Sigmoid colon (tissue), 7 donors: ENCODE data around the gene LCORL. TPM values are rescaled to one million over a fixed set of nuclear protein-coding genes. Genes with fewer than 3 reads are reported as not detected.

Experiments
- DNase-seq: peaks from one replicate; pipeline ENCODE4 v3.0.0-alpha.2; 2019
- H3K27ac ChIP-seq, 4 donors: fragments of 200-600 bp; sonication (generic); one replicate each; pipeline ENCODE4 v1.5.1; 2016 to 2019; ENCODE audit warnings: mild to moderate bottlenecking in 1 of 4
- H3K27me3 ChIP-seq, 3 donors: fragments of 200-600 bp; sonication (generic); one replicate each; pipeline ENCODE4 v1.5.1; 2019; ENCODE audit warnings: mild to moderate bottlenecking in 1 of 3
- H3K36me3 ChIP-seq, 4 donors: fragments of 200-600 bp; sonication (generic); one replicate each; pipeline ENCODE4 v1.5.1; 2016 to 2019
- H3K4me1 ChIP-seq, 4 donors: fragments of 200-600 bp; sonication (generic); one replicate each; pipeline ENCODE4 v1.5.1; 2017 to 2019
- H3K4me3 ChIP-seq, 4 donors: fragments of 200-600 bp; sonication (generic); one replicate each; pipeline ENCODE4 v1.5.1; 2017 to 2019; ENCODE audit warnings: mild to moderate bottlenecking in 2 of 4, moderate library complexity in 1 of 4
- H3K9me3 ChIP-seq, 4 donors: fragments of 200-600 bp in 3 of 4; sonication (generic) in 3 of 4; one replicate each; pipeline versions ENCODE4 v1.5.1 to v1.6.1; 2013 to 2019
- EP300 ChIP-seq, 4 donors: sonication (generic); formaldehyde crosslinking; IDR thresholded peaks; one replicate each; pipeline ENCODE4 v1.6.1; 2017; ENCODE audit warnings: antibody characterized with exemption in 4 of 4
- POLR2A ChIP-seq, 2 donors: fragments of 450-650 bp; IDR thresholded peaks; one replicate each; pipeline ENCODE4 v1.6.1; 2016; ENCODE audit warnings: antibody characterized with exemption in 2 of 2, mild to moderate bottlenecking in 2 of 2, moderate library complexity in 2 of 2
- POLR2AphosphoS5 ChIP-seq, 4 donors: sonication (generic); formaldehyde crosslinking; IDR thresholded peaks; one replicate each; pipeline ENCODE4 v1.6.1; 2017; ENCODE audit warnings: antibody characterized with exemption in 4 of 4
- WGBS, 2 donors: extraction: QIAGEN DNeasy Blood & Tissue Kit; methylation state at CpG; one replicate each; pipeline ENCODE4 v1.1.7; 2013; 5-methylcytosine and 5-hydroxymethylcytosine counted together
- intact Hi-C: fragments of 100-400 bp; cut with DNase I; formaldehyde crosslinking; loops from one replicate; pipeline ENCODE4 v1.15.1; 2023
- polyA plus RNA-seq, 3 donors: library from polyadenylated mRNA; stranded (reverse); fragments of 200-250 nt; gene quantifications; one replicate each; pipeline ENCODE4 v1.2.3, GENCODE V29; 2013
- total RNA-seq, 4 donors: library from RNA; depleted of rRNA; stranded (reverse); fragments of >200 nt; gene quantifications; one replicate each; pipeline ENCODE4 v1.1.0, GENCODE V29; 2016
- TF ChIP-seq, protein P1 (sequence below), 4 experiments: fragments of 450-650 bp in 3 of 4; fragments of 200-600 bp in 1 of 4; IDR thresholded peaks; one replicate each; pipeline ENCODE4 v1.5.1; 2016 to 2019; ENCODE audit warnings: antibody characterized with exemption in 4 of 4, mild to moderate bottlenecking in 3 of 4, moderate library complexity in 2 of 4
- donor health status: healthy with polysubstance abuse.
- donor health status: Bipolar disorder and iron deficiency.
- donor health status: healthy.

Gene LCORL
- total and polyA plus RNA-seq, 7 donors = 3.2 to 46.0 (median 27.5) TPM

DNA sequence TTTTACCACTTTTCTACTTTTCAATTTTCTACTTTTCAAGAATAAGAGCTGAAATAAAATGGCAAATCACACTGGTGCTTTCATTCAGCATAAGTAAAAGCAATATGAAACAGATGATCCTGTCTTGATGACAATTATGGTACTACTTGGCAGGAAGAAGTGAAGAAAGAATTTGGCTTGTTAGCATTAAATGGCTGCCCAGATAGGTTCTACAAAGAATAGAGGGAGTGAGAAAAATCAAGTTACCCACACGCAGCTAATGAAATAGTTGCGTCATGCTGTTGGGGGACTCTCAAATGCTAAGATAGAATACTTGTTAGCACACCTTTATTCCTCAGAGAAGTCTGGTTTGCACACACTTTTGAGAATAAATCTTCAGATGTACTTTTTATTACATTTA is 12.5 kb upstream of the LCORL start:
- Histone ChIP-seq H3K36me3 (no peaks in the 10 kb centered on the region), H3K27me3 (no peaks in the 10 kb centered on the region), H3K27ac (no peak overlapping the region), H3K9me3 (no peaks in the 10 kb centered on the region), H3K4me3 (no peak overlapping the region), H3K4me1 (no peaks in the 10 kb centered on the region)
- intact Hi-C loops = no loop called here
- TF ChIP-seq EP300 (IDR thresholded peaks at IDR 0.05) (no peak), POLR2AphosphoS5 (IDR thresholded peaks at IDR 0.05) (no peak), POLR2A (IDR thresholded peaks at IDR 0.05) (no peak)
- TF ChIP-seq, protein P1, sequence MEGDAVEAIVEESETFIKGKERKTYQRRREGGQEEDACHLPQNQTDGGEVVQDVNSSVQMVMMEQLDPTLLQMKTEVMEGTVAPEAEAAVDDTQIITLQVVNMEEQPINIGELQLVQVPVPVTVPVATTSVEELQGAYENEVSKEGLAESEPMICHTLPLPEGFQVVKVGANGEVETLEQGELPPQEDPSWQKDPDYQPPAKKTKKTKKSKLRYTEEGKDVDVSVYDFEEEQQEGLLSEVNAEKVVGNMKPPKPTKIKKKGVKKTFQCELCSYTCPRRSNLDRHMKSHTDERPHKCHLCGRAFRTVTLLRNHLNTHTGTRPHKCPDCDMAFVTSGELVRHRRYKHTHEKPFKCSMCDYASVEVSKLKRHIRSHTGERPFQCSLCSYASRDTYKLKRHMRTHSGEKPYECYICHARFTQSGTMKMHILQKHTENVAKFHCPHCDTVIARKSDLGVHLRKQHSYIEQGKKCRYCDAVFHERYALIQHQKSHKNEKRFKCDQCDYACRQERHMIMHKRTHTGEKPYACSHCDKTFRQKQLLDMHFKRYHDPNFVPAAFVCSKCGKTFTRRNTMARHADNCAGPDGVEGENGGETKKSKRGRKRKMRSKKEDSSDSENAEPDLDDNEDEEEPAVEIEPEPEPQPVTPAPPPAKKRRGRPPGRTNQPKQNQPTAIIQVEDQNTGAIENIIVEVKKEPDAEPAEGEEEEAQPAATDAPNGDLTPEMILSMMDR (IDR thresholded peaks at IDR 0.05) = no peak
- WGBS, 2 donors = 88 to 92% methylated on average over 2 of the region's 2 CpGs
- no peak for DNase-seq

DNA sequence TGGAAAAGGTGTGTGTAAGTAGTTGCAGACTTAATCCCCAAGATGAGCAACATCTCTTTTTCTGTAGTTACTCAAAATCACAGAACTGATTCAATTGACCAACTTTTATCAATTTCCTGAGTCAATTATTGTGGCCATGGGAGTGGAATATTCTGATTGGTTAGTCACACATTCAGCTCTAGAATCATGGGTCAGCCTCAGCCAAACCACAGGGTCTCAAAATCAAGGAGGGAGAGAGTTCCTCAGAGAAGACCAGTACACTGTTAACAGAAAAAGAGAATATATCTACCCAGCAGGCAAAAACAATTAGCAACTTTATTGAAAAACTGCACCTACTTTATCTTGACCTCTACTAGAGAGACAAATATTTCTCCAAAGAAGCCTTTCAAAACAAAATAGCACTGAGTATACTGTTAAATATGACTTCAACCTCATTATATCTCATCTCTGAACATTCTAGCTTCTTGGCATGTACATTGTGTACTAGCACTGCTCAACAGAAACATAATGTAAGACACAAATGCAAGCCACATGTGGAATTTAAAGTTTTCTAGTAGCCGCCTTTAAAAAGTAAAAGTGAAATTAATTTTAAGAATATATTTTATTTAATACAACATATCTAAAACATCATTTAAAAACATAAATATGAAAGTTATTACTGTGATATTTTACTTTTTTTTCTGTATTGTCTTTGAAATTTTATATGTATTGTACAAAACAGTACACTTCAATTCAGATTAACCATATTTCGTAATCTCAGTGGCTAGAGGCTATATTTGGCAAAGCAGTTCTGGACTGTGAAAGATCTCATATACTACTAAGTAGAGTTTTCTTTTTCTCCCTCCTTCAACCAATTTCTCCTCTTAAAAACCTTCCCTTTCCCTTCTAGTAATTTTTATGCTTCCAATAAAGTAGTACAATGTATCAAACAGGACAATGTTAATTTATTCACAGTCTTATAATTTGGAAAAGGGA is 11.8 kb upstream of the LCORL start:
- intact Hi-C loops = no loop called here
- 93 to 94% methylated on average over 2 of the region's 2 CpGs for WGBS, 2 donors
- DNase-seq = no peak

DNA sequence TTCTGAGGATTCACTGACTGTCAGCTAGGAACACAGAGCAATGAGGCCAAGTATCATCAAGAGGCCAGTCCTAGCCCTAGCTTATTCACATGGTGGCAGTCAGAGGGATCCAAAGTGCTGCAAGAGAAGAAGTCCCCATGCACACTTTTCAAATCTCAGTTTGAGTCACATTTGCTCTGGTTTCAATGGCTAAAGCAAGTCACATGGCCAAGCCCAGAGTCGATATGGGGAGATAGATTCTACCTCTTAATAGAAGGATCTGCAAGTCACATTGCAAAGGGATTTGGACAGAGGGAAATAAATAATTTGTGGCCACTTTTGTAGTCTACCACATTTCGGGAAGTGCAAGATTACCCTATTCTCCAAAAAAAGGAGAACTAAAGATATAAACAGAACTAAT is 3.7 kb upstream of the LCORL start:
- H3K4me3 ChIP-seq = no peak overlapping the region
- TF ChIP-seq POLR2AphosphoS5 (IDR thresholded peaks at IDR 0.05) (no peak), POLR2A (IDR thresholded peaks at IDR 0.05) (no peak), EP300 (IDR thresholded peaks at IDR 0.05) (no peak)
- TF ChIP-seq, protein P1 (IDR thresholded peaks at IDR 0.05) = no peak
- peaks cover 0 to 7% (median 4%) of the 10 kb centered on the region in 4 donors for H3K4me1 ChIP-seq
- 68 to 92% methylated on average over 2 of the region's 2 CpGs for WGBS, 2 donors
- no peaks in the 10 kb centered on the region for H3K27me3 ChIP-seq
- DNase-seq = no peak
- H3K9me3 ChIP-seq = no peaks in the 10 kb centered on the region
- no peak overlapping the region for H3K27ac ChIP-seq
- H3K36me3 ChIP-seq = no peaks in the 10 kb centered on the region
- intact Hi-C loops = no loop called here

More for the DNA sequence above, 11.8 kb upstream of the LCORL start:
- Histone ChIP-seq H3K27me3 (no peaks in the 10 kb centered on the region), H3K27ac (no peak overlapping the region), H3K36me3 (no peaks in the 10 kb centered on the region), H3K4me3 (no peak overlapping the region), H3K4me1 (no peaks in the 10 kb centered on the region), H3K9me3 (no peaks in the 10 kb centered on the region)
- TF ChIP-seq POLR2AphosphoS5 (IDR thresholded peaks at IDR 0.05) (no peak), EP300 (IDR thresholded peaks at IDR 0.05) (no peak), POLR2A (IDR thresholded peaks at IDR 0.05) (no peak)
- TF ChIP-seq, protein P1 (IDR thresholded peaks at IDR 0.05) = no peak

DNA sequence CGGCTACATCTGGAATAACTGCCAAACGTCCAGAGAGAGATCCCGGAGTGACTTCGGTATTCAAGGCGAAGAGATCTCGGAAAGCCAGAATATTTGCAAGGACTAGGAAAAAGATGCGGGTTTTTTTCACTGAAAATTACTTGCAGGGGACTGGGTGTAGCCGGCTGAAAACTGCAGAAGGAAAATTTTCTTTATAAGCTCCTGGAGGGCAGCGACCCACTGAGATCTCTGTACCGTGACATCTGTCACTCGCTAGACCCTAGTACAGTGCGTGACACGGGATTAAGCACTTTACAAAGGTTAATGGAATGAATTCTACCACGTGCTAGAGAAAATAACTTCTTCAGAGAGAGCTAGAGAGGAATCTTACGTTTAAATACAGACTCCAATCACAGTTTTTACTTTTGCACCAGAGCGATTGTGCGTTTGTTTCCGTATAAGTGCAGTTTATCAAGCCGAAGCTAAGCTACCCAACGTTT is 1.1 kb upstream of the LCORL start:
- Histone ChIP-seq H3K27me3 (no peaks in the 10 kb centered on the region), H3K9me3 (no peaks in the 10 kb centered on the region), H3K27ac (peak overlapping the region; percentile 92 to 97 (median 96)), H3K36me3 (no peaks in the 10 kb centered on the region), H3K4me1 (peaks cover 0 to 16% (median 11%) of the 10 kb centered on the region in 4 donors), H3K4me3 (peak overlapping the region; percentile 87 to 98 (median 96))
- DNase-seq = no peak
- WGBS, 2 donors = 1% methylated on average over 20 of the region's 20 CpGs
- TF ChIP-seq POLR2AphosphoS5 (IDR thresholded peaks at IDR 0.05) (no peak), POLR2A (IDR thresholded peaks at IDR 0.05) (no peak), EP300 (IDR thresholded peaks at IDR 0.05) (no peak)
- TF ChIP-seq, protein P1 (IDR thresholded peaks at IDR 0.05) = no peak
- intact Hi-C loops = loop anchor here (1.0 kb wide), 1 partner anchor 212 kb away; the partner anchor contains the start of genes DCAF16 and NCAPG
